ENCODE measurements around the gene TCN2.

- TF ChIP-seq POLR2AphosphoS5 (IDR thresholded peaks at IDR 0.05) (no peak), POLR2A (IDR thresholded peaks at IDR 0.05) (no peak)
These were observed 2.3 kb upstream of the TCN2 start for GRCh38 chr22:30604723-30605122.

Measured in sigmoid colon (tissue), 4 donors.